CD4-positive, alpha-beta T cell treated with Interferon gamma for 1 hour (primary cell): ENCODE data around the gene RNF25.
A peak's percentile ranks its signal among the peaks of the same experiment; 100 is the strongest.

ENCODE experiments used
- DNase-seq: peaks from one replicate; pipeline ENCODE4 v3.0.0-alpha.2; 2020

The RNF25 gene

DNA sequence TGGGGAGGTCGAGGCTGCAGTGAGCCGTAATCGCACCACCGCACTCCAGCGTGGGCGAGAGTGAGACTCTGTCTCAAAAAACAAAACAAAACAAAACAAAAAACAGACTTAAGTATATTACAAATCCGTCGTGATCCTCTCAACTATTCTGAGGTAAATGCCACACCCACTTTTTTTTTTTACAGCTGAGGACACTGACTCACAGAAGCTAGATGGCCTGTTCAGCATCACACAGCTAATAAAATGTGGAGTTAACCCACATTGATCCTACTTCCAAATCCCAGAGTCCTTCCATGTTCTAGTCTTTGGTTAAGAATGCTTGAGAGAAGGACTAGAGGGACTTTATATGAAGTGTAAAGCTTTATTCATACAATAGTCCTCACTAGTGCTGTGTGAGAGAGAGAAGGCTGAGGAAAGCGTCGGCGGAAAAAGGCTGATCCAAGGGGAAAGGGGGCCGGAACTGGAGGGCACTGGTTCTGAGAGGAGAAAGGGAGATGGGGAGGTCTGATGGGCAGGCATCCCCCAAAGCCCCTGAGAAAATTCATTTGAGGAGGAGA is 627 bp downstream of the RNF25 start:
- DNase-seq, result no peak

- DNase-seq, result no peak
Measured at GRCh38 chr2:218664653-218665052, 7.1 kb downstream of the RNF25 start.

GRCh38 chr2:218663901-218664300 is 7.9 kb downstream of the RNF25 start:
- no peak for DNase-seq

GRCh38 chr2:218662827-218663226 is 9.0 kb downstream of the RNF25 start:
- DNase-seq, result no peak

- DNase-seq, result no peak
Measured at GRCh38 chr2:218662377-218662776, 9.4 kb downstream of the RNF25 start.

- no peak for DNase-seq
Measured at GRCh38 chr2:218659988-218660358, 11.8 kb downstream of the RNF25 start.

GRCh38 chr2:218659258-218659987 is 12.4 kb downstream of the RNF25 start, which contains the start of the genes BCS1L and ZNF142:
Gene BCS1L (plus strand): TSS chr2:218659683. CDS start chr2:218660988, 1,305 bp downstream.
Gene ZNF142 (minus strand): TSS chr2:218659623. CDS start chr2:218656429, 3,194 bp downstream.
- DNase-seq, result peak; percentile 90

DNA sequence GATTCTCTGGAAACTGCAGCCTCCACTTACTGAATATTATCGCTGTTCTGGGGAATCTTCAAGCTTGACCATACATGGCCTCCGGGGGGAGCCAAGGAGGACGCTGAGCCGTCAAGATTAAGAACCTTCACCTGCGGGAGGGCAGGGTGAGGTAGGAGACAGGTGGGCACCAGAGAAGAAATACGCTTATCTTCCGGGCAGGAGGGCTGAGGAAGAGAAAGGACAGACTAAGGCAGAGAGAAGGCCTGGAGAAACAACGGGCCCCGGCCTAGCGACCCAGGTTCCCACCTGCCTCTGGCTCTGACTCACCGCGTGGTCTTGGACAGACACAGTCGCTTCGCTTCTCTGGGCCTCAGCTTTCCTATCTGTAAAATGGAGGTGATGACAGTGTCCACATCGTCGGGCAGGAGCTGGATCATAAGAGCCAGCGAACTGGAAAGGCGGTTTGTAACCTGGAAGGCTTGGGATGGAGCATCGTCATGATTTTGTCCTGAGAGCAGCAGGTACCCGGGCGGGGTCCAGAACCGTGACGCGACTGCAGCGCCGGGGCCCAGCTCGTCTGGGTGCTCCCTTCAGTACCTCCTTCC is 13.0 kb downstream of the RNF25 start:
- peak; percentile 16 for DNase-seq

- DNase-seq, result no peak
Measured at GRCh38 chr2:218655751-218656150, 16.1 kb downstream of the RNF25 start.

- DNase-seq, result no peak
Measured at GRCh38 chr2:218648787-218649100, 23.1 kb downstream of the RNF25 start.

DNA sequence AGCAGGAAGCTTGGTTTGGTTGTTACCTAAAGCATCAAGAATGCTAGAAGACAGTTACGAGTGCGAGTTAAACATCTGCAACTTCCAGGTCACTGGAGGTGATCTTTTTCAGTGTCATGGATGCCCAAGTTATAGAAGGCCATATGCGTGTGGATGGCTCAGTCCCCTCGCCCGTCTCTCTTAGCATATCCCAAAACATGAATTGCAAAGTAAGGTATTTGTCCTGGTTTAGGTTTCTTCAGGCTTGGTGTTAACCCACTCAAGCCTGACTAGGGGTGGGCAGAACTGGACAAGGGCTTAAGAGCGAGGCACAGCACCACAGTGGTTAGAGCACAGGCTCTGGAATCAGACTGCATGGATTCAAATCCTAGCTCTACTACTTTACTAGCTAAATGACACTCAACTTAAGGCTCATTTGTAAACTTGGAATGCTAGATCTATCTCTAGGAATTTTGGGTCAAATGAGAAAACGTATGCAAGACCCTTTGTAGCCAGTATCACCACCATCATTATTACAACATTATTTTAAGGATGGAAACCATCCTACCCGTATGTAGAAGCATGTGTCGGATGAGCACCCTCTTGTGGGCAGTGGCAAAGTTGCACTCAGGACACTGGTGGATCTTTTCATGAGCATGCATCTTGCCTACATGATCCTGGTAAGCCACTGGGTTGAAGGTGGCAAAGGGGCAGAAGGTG is 23.6 kb downstream of the RNF25 start:
- DNase-seq, result peak; percentile 38

- DNase-seq, result no peak
Measured at GRCh38 chr2:218645126-218645525, 26.7 kb downstream of the RNF25 start.

GRCh38 chr2:218644721-218645120 is 27.1 kb downstream of the RNF25 start:
- no peak for DNase-seq

- no peak for DNase-seq
Measured at GRCh38 chr2:218643751-218644310, 28.0 kb downstream of the RNF25 start.

GRCh38 chr2:218642786-218643185 is 29.0 kb downstream of the RNF25 start:
- DNase-seq, result no peak

DNA sequence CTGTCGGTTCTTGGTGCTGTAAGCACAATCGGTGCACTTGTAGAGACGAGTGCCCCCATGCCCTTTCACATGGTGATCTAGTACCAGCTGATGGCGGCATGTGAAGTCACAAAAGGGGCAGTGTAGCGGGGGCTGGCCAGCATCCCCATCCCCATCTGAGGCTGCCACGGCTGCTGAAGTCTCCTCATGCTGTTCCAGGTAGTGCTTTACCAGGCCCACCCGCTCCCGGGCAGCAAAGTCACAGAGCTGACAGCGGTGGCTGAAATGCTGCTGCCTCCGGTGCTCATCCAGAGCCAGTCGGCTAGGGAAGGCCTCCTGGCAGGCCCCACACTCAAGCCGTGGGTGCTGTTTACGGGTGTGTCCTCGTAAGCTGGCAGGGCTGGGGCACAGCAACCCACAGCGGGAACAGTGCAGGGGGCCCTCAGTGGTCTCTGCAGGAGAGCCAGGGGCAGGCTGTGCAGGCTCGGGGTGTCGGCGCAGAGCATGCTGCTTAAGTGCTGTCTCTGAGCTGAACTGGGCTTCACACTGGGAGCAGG is 29.6 kb downstream of the RNF25 start:
- DNase-seq, result no peak

DNA sequence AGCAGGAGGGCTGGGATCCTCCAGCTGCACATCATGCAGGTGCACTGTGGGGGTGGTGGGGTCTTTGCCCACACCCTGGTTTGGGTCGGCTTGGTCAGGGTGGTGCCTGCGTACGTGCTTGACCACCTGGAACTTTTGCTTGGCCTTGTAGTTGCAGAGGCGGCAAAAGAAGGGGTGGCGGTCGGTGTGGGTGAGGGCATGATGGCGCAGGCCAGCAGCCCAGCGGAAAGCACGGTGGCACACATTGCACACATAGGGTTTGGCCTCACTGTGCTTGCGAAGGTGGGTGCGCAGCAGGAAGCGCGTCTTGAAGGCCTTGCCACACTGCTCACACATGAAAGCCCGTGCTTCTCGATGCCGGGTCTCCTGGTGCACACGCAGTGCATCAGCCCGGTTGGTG is 33.4 kb downstream of the RNF25 start:
- DNase-seq, result no peak

GRCh38 chr2:218635719-218636118 is 36.1 kb downstream of the RNF25 start:
- no peak for DNase-seq

DNA sequence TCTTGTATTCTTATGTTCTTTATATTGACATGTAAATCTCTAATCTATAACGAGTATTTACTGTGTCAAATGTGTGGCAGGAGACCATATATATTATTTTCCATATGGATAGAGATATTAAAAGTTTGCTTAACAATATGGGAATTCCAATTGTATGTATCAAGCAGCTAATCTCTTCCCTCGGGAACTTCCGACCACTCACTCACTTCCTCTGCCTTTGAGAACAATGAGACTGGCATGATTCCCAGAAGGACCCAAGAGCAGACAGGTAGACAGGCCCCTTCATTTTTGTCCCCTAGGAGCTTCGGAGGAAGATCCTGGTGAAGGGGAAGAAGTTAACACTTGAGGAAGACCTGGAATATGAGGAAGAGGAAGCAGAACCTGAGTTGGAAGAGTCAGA is 40.0 kb downstream of the RNF25 start:
- no peak for DNase-seq

DNA sequence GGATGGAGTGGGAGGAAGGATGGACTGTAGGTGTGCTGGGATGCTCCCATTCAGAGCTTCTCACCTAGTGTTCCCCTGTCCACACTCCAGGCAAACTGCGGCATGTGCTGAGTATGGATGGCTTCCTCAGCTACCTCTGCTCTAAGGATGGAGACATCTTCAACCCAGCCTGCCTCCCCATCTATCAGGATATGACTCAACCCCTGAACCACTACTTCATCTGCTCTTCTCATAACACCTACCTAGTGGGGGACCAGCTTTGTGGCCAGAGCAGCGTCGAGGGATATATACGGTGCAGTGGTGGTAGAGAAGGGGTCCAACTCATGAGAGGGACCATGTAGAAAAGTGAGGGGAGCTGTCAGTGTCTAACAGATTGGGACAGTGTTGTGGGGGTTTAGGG is 43.9 kb downstream of the RNF25 start:
- DNase-seq, result no peak

GRCh38 chr2:218626369-218626768 is 45.4 kb downstream of the RNF25 start:
- DNase-seq, result no peak

DNA sequence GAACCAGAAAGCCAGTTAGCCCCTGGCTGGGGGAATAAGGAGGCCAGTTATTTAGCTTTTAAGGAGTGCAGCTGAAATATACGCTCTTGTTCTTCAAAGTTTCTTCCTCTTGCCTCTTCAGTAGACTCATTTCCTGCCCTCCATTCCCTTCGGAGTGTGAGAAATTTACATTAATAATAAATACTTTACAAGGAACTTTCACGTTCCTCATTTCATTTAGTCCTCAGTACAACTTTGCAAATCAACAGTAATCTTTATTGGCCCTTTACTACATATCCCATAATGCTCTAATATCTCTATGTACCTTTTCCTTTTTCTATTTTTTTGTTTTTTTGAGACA is 48.5 kb downstream of the RNF25 start:
- no peak for DNase-seq

DNA sequence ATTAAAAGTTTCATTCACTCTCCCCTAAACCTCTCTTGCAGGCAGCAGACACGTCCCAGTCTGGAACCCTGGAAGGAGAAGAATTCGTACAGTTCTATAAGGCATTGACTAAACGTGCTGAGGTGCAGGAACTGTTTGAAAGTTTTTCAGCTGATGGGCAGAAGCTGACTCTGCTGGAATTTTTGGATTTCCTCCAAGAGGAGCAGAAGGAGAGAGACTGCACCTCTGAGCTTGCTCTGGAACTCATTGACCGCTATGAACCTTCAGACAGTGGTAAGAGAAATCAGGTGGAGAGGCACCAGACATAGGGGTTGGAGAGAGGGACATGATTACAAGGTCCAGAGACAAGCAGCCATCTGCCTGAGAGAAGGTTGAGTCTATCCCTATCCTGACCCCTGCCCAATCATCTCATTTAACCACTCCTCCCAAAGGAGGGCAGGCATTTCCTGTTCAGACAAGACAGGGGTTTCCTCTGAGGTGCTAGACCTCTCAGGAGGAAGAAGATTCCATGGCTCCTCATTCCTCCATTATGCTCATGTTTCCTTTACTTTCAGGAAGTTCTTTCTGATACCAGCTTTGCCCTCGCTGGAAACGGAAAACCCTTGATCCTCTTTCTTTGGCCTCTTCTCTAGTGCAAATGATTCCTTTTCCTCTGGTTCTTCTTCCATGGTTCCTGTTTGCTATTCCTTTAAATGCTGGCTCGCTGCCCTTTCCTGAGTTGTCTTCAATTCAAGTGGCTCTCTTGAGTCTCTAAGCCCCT is 49.0 kb downstream of the RNF25 start:
- DNase-seq, result no peak
